ENCODE measurements around the gene NUTM2A. TPM values are rescaled to one million over a fixed set of nuclear protein-coding genes. Genes with fewer than 3 reads are reported as not detected.
"Not testable (repeated sequence)": the region's sequence is repeated elsewhere in the genome, so short reads cannot be mapped to it uniquely, and the experiment has no call there.

NUTM2A gene
- total RNA-seq, 2 experiments from 2014 or later: 0.22 to 0.54 TPM

DNA sequence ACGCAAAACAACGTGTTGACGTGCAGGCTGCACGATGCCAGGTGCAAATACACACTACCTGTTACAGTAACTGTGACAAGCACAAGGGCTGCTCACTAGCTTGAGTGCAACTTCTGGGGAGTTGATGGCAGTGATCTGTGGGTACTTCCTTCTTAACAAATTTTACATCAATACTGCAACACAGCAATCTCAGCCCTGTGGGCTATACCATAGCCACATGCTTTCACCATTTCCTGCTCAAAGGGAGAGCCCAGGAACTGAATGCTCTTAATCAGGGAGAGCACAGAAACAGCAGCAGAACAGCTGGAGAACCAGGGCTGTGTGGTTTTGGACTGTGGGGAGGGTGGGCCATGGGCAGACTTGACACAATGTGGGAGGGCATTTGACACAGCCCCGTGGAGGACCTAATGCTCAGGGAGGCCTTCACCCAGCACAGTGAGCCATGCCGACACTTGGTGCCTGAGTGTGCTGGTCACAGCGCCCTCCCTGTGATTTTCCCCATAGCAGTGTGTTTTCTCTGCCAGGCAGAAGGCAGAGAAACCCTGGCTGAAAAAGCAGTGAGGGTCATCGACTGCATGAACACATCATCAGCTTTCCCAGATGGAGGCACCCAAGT lies 12.0 kb upstream of the NUTM2A start:
- DNase-seq; POLR2A ChIA-PET; H3K4me1 Mint-ChIP-seq (ENCODE audit: low read depth); CTCF ChIA-PET; H3K9me3 Mint-ChIP-seq; H3K4me3 Mint-ChIP-seq; intact Hi-C loops (cut with micrococcal nuclease); H3K36me3 Mint-ChIP-seq (ENCODE audit: low read depth); H3K27me3 Mint-ChIP-seq; H3K27ac Mint-ChIP-seq: not testable (repeated sequence)
- peak; percentile 44 for ATAC-seq

GRCh38 chr10:87213806-87214205 lies 11.4 kb upstream of the NUTM2A start:
- H3K27ac Mint-ChIP-seq; H3K4me1 Mint-ChIP-seq (ENCODE audit: low read depth); H3K27me3 Mint-ChIP-seq; H3K36me3 Mint-ChIP-seq (ENCODE audit: low read depth); H3K4me3 Mint-ChIP-seq; CTCF ChIA-PET; intact Hi-C loops (cut with micrococcal nuclease); POLR2A ChIA-PET; ATAC-seq; H3K9me3 Mint-ChIP-seq; DNase-seq: not testable (repeated sequence)

GRCh38 chr10:87216120-87216519 lies 9.1 kb upstream of the NUTM2A start:
- H3K4me1 Mint-ChIP-seq (ENCODE audit: low read depth); POLR2A ChIA-PET; H3K9me3 Mint-ChIP-seq; CTCF ChIA-PET; ATAC-seq; H3K27ac Mint-ChIP-seq; DNase-seq; intact Hi-C loops (cut with micrococcal nuclease); H3K27me3 Mint-ChIP-seq; H3K36me3 Mint-ChIP-seq (ENCODE audit: low read depth); H3K4me3 Mint-ChIP-seq: not testable (repeated sequence)

GRCh38 chr10:87219370-87219769 lies 5.9 kb upstream of the NUTM2A start:
- peak; percentile 77 for ATAC-seq
- H3K27ac Mint-ChIP-seq; H3K4me3 Mint-ChIP-seq; H3K27me3 Mint-ChIP-seq; H3K9me3 Mint-ChIP-seq; CTCF ChIA-PET; POLR2A ChIA-PET; H3K4me1 Mint-ChIP-seq (ENCODE audit: low read depth); intact Hi-C loops (cut with micrococcal nuclease); DNase-seq; H3K36me3 Mint-ChIP-seq (ENCODE audit: low read depth): not testable (repeated sequence)

DNA sequence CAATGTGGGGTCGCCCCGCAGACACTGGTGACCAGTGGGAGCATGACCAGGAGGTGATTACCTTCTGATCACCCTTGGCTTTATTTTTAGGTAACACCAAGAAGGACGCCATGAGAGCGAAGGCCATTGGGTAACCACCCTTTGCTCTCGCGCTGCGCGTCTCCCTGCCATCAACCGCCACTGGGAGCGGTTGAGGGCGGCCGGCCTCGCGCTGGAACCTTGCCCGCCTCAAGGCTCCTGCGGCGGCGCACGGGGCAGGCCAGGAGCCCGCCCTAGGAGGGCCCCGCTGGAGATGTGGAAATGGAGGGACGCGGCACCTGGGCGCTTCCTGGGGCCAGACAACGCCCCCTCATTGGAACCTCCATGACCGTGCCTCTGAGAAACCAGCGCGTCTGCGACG lies 2.5 kb upstream of the NUTM2A start:
- H3K27ac Mint-ChIP-seq; CTCF ChIA-PET; intact Hi-C loops (cut with micrococcal nuclease); DNase-seq; H3K9me3 Mint-ChIP-seq; H3K4me3 Mint-ChIP-seq; H3K36me3 Mint-ChIP-seq (ENCODE audit: low read depth); POLR2A ChIA-PET; ATAC-seq; H3K27me3 Mint-ChIP-seq; H3K4me1 Mint-ChIP-seq (ENCODE audit: low read depth): not testable (repeated sequence)

- H3K4me1 Mint-ChIP-seq (ENCODE audit: low read depth); CTCF ChIA-PET; H3K27ac Mint-ChIP-seq; H3K27me3 Mint-ChIP-seq; POLR2A ChIA-PET; H3K9me3 Mint-ChIP-seq; DNase-seq; H3K36me3 Mint-ChIP-seq (ENCODE audit: low read depth); intact Hi-C loops (cut with micrococcal nuclease); ATAC-seq; H3K4me3 Mint-ChIP-seq: not testable (repeated sequence)
Observed at GRCh38 chr10:87228247-87228646, 3.0 kb downstream of the NUTM2A start.

DNA sequence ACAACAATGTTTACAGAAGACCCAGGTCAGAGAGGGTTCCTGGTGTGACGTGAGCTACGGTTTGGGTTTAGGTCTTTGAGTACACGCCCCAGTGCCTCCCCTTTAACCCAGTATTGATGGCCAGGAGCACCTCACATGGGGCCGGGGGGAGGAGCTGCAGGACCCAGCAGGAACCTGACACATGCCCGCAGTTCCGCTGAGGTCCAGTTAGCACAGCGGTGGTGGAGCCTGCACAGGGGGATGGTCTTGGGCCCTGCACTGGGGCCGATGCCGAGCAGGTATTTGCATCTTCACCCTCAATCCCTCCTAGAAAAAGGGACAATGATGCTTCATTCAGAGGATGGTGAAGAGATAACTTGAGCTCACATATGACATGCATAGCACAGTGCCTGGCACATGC lies 4.0 kb downstream of the NUTM2A start:
- CTCF ChIA-PET; DNase-seq; H3K27ac Mint-ChIP-seq; H3K27me3 Mint-ChIP-seq; ATAC-seq; H3K36me3 Mint-ChIP-seq (ENCODE audit: low read depth); POLR2A ChIA-PET; intact Hi-C loops (cut with micrococcal nuclease); H3K4me3 Mint-ChIP-seq; H3K9me3 Mint-ChIP-seq; H3K4me1 Mint-ChIP-seq (ENCODE audit: low read depth): not testable (repeated sequence)

DNA sequence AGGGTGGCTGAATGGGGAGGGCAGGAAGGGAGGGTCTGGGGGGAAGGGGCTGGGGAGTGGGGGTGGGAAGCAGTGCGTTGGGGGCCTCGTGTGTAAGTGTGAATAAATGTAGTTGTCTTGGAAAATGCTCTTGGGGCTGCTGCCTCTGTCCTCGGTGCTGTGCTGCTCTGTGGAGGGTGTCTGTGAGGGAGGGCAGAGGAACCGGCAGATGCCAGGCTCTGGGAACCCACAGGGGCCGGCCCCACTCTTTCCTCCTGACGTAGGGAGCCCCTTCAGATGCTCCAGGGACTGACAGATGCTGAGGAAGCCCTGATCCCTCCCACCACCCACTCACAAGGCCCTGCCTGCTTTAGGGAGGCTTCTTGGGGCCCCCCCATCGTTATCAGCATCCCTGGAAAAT lies 9.6 kb downstream of the NUTM2A start:
- H3K4me1 Mint-ChIP-seq (ENCODE audit: low read depth); CTCF ChIA-PET; POLR2A ChIA-PET; H3K36me3 Mint-ChIP-seq (ENCODE audit: low read depth); DNase-seq; H3K4me3 Mint-ChIP-seq; H3K9me3 Mint-ChIP-seq; ATAC-seq; intact Hi-C loops (cut with micrococcal nuclease); H3K27ac Mint-ChIP-seq; H3K27me3 Mint-ChIP-seq: not testable (repeated sequence)

DNA sequence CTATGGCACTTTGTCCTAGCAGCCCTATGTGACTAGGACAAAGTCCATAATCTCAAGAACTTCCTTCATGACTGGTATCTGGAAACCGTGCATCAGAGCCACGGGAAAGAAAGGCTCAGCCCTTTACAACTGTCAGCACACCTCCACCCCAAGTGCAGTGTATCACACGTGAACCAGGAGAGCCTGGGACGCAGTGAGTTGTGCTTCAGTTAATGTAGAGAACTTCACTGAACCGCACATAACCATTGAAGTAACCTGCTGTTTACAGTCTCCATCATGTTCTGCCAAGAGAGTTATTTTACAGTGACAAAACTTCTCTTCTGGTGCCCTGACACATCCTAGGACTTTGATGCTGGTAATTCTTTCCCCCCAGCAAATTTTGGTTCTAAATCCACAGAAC lies 12.0 kb downstream of the NUTM2A start:
- intact Hi-C loops (cut with micrococcal nuclease); H3K4me3 Mint-ChIP-seq; H3K36me3 Mint-ChIP-seq (ENCODE audit: low read depth); H3K9me3 Mint-ChIP-seq; CTCF ChIA-PET; POLR2A ChIA-PET; H3K27ac Mint-ChIP-seq; DNase-seq; ATAC-seq; H3K27me3 Mint-ChIP-seq; H3K4me1 Mint-ChIP-seq (ENCODE audit: low read depth): not testable (repeated sequence)

DNA sequence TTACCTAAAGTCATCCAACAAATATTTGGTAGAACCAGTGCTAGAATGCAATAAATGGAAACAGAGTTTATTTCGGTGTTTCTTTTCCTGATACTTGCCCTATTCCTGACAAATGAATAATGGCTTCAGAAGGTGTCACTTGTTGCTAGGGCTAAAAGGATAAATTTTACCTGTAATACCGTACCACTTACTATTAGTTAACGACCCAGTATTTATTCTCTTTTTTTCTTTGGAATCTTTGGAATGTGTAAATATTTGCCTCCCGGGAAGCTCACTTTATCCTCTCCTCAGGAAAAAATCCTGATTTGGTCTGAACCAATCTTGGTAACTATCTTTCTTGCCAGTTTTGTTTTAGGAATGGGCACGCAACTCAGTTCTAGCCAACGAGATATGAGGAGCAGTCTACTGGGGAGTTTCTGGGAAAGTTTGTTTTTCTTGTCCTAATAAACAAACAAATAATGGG lies 14.1 kb downstream of the NUTM2A start:
- H3K27ac Mint-ChIP-seq; H3K4me1 Mint-ChIP-seq (ENCODE audit: low read depth); H3K4me3 Mint-ChIP-seq; H3K9me3 Mint-ChIP-seq; DNase-seq; intact Hi-C loops (cut with micrococcal nuclease); H3K27me3 Mint-ChIP-seq; H3K36me3 Mint-ChIP-seq (ENCODE audit: low read depth); POLR2A ChIA-PET; ATAC-seq; CTCF ChIA-PET: not testable (repeated sequence)

DNA sequence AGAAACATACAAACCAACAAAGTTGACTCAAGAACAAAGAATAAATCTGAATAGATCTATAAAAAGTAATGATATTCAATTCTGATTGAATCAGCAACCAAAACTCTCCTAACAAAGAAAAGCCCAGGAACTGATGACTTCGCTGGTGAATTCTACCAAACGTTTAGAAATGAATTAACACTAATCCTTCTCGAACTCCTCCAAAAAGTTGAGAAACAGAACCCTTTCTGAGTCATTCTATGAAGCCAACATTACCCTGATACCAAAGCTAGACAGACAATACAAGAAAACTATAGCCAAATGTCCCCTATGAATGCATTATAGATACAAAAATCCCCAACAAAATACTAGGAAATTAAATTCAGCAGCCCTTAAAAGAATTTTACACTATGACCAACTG lies 16.9 kb downstream of the NUTM2A start:
- H3K4me3 Mint-ChIP-seq; ATAC-seq; DNase-seq; H3K27me3 Mint-ChIP-seq; H3K27ac Mint-ChIP-seq; POLR2A ChIA-PET; H3K9me3 Mint-ChIP-seq; intact Hi-C loops (cut with micrococcal nuclease); H3K36me3 Mint-ChIP-seq (ENCODE audit: low read depth); H3K4me1 Mint-ChIP-seq (ENCODE audit: low read depth); CTCF ChIA-PET: not testable (repeated sequence)

DNA sequence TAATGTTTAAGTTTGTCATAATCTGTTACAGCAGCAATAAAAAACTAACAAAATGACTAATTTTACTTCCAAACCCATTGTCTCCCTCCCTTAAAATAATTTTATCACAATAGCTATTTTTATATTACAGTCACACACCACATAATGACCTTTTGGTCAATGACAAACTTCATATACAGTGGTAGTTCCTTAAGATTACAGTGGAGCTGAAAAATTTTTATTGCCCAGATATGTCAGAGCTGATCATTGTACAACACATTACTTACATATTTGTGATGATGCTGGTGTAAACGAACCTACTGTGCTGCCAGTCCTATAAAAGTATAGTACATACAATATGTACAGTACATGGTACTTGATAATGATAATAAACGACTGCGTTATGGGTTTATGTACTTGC lies 22.1 kb downstream of the NUTM2A start:
- ATAC-seq; H3K9me3 Mint-ChIP-seq; H3K4me1 Mint-ChIP-seq (ENCODE audit: low read depth); CTCF ChIA-PET; H3K4me3 Mint-ChIP-seq; H3K27ac Mint-ChIP-seq; intact Hi-C loops (cut with micrococcal nuclease); DNase-seq; H3K36me3 Mint-ChIP-seq (ENCODE audit: low read depth); H3K27me3 Mint-ChIP-seq; POLR2A ChIA-PET: not testable (repeated sequence)

DNA sequence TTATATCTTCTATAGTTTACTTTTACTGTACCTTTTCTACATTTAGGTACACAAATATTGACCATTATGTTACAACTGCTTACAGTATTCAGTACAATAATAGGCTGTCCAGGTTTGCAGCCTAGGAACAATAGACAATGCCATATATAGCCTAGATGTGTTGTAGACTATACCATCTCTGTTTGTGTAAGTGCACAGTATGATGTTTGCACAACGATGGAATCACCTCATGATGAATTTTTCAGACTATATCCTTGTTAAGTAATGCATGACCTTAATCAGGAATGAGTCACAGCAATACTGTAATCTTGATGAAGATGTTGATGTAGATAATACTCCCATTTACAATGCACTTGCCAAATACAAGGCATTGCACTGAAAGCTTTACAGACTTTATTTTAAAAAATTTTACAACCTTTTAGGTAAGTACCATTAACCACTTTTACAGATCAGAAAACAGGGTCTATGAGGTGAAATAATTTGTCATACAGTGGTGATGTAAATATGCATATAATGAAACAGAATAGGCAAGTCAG lies 23.6 kb downstream of the NUTM2A start:
- H3K4me3 Mint-ChIP-seq; H3K4me1 Mint-ChIP-seq (ENCODE audit: low read depth); DNase-seq; H3K36me3 Mint-ChIP-seq (ENCODE audit: low read depth); H3K27ac Mint-ChIP-seq; POLR2A ChIA-PET; ATAC-seq; H3K9me3 Mint-ChIP-seq; CTCF ChIA-PET; H3K27me3 Mint-ChIP-seq; intact Hi-C loops (cut with micrococcal nuclease): not testable (repeated sequence)
